HCT116 (cell line): ENCODE results near the gene G3BP1. TPM values are rescaled to one million over a fixed set of nuclear protein-coding genes. Genes with fewer than 3 reads are reported as not detected.

Experiments
- ATAC-seq: fragments of 200-7000 bp; cut with Tn5 transposase; 2 replicates; pipeline ENCODE4 v1.9.1; 2020; ENCODE audit warnings: mild to moderate bottlenecking, moderate library complexity
- BruUV-seq: library from RNA; stranded (reverse); fragments of 400-500 nt; replicated peaks from 2 replicates; lab custom pipeline; 2021; lab: Mats Ljungman, UMichigan
- CTCF ChIA-PET: fragments of 300-600 bp; sonication (Branson Sonifier 250); formaldehyde crosslinking; loops from one replicate; lab custom pipeline; 2021; ENCODE audit warnings: antibody characterized with exemption; lab: Charles Lee
- POLR2A ChIA-PET: fragments of 300-600, 350-600 bp; sonication (Branson Sonifier 250); formaldehyde crosslinking; loops from one replicate; lab custom pipeline; 2021; ENCODE audit warnings: antibody characterized with exemption; lab: Charles Lee
- RAD21 ChIA-PET, 2 experiments: fragments of 300-600 bp; sonication (Branson Sonifier 250); formaldehyde crosslinking; loops; one replicate each; lab custom pipeline; 2023; ENCODE audit warnings: low total read pairs in 2 of 2; ENCODE audit not compliant: uncharacterized antibody in 2 of 2, unreplicated experiment in 2 of 2, low non-redundant PET in 1 of 2; lab: Charles Lee
- DNase-seq: peaks from one replicate; pipeline ENCODE4 v3.0.0-alpha.2; 2010; ENCODE audit warnings: low read depth, low spot score
- H2AFZ ChIP-seq: fragments of 200-600 bp; shearing (Covaris generic), sonication (generic); 2 replicates; pipeline ENCODE4 v1.6.1; 2017; ENCODE audit warnings: low read depth, mixed run types, mixed read lengths, antibody characterized with exemption, low read length; ENCODE audit not compliant: poor library complexity, severe bottlenecking
- H3K27ac ChIP-seq: 2 replicates; pipeline ENCODE4 v1.5.1; 2012; ENCODE audit warnings: low read depth, low read length
- H3K27me3 ChIP-seq: fragments of 200-600 bp; sonication (generic); 2 replicates; pipeline ENCODE4 v1.6.1; 2016; ENCODE audit warnings: mixed run types, low read length, mixed read lengths; ENCODE audit not compliant: insufficient read depth
- H3K36me3 ChIP-seq, 2 experiments: fragments of 200-500 bp in 1 of 2; fragments of 200-600 bp in 1 of 2; sonication (Bioruptor generic) in 1 of 2; sonication (generic) in 1 of 2; 2 replicates each; pipeline versions ENCODE4 v1.5.1 to v1.6.1; 2014 to 2016; ENCODE audit warnings: low read length in 2 of 2, inconsistent platforms in 1 of 2, mixed read lengths in 1 of 2, mixed run types in 1 of 2; ENCODE audit not compliant: insufficient read depth in 2 of 2, control insufficient read depth in 1 of 2
- H3K4me1 ChIP-seq, 2 experiments: fragments of 200-600 bp in 1 of 2; sonication (generic) in 1 of 2; 2 replicates each; pipeline versions ENCODE4 v1.5.1 to v1.6.1; 2012 to 2017; ENCODE audit warnings: low read length in 2 of 2, inconsistent platforms in 1 of 2, mild to moderate bottlenecking in 1 of 2, mixed read lengths in 1 of 2, mixed run types in 1 of 2, moderate library complexity in 1 of 2; ENCODE audit not compliant: insufficient read depth in 2 of 2, control insufficient read depth in 1 of 2
- H3K4me2 ChIP-seq: fragments of 200-600 bp; sonication (generic); 2 replicates; pipeline ENCODE4 v1.6.1; 2017; ENCODE audit warnings: mixed run types, low read length, mixed read lengths
- H3K4me3 ChIP-seq, 2 experiments: fragments of 200-600 bp in 1 of 2; sonication (generic) in 1 of 2; replicated peaks in 1 of 2; 2 replicates each; pipeline ENCODE4 v1.5.1; 2011 to 2016; ENCODE audit warnings: low read length in 2 of 2, control low read depth in 1 of 2, low read depth in 1 of 2, mild to moderate bottlenecking in 1 of 2, mixed read lengths in 1 of 2, mixed run types in 1 of 2
- H3K79me2 ChIP-seq: fragments of 200-600 bp; sonication (generic); 2 replicates; pipeline ENCODE4 v1.6.1; 2017; ENCODE audit warnings: mild to moderate bottlenecking, mixed run types, low read length, moderate library complexity, mixed read lengths; ENCODE audit not compliant: insufficient read depth
- H3K9ac ChIP-seq: fragments of 200-600 bp; sonication (generic); 2 replicates; pipeline ENCODE4 v1.6.1; 2016; ENCODE audit warnings: low read length, mixed read lengths
- H3K9me2 ChIP-seq: fragments of 200-600 bp; sonication (generic), shearing (Covaris generic); 2 replicates; pipeline ENCODE4 v1.6.1; 2017; ENCODE audit warnings: mixed run types, mild to moderate bottlenecking, moderate library complexity; ENCODE audit not compliant: insufficient read depth
- H3K9me3 ChIP-seq, 2 experiments: fragments of 200-500 bp in 1 of 2; fragments of 200-600 bp in 1 of 2; sonication (Bioruptor generic) in 1 of 2; sonication (generic) in 1 of 2; 2 replicates each; pipeline ENCODE4 v1.6.1; 2014 to 2017; ENCODE audit warnings: low read length in 2 of 2, mixed read lengths in 2 of 2, inconsistent platforms in 1 of 2, low read depth in 1 of 2, mild to moderate bottlenecking in 1 of 2, mixed run types in 1 of 2, moderate library complexity in 1 of 2; ENCODE audit not compliant: control insufficient read depth in 1 of 2, insufficient read depth in 1 of 2
- H4K20me1 ChIP-seq: fragments of 200-600 bp; sonication (generic), shearing (Covaris generic); 2 replicates; pipeline ENCODE4 v1.6.1; 2017; ENCODE audit warnings: mixed run types, mild to moderate bottlenecking, moderate library complexity; ENCODE audit not compliant: insufficient read depth
- EZH2 ChIP-seq: fragments of 200-600 bp; sonication (generic); IDR thresholded peaks from 2 replicates; pipeline ENCODE4 v1.6.1; 2017; ENCODE audit warnings: antibody characterized with exemption, mixed run types
- POLR2A ChIP-seq: IDR thresholded peaks from 2 replicates; pipeline ENCODE4 v1.7.0; 2011; ENCODE audit warnings: borderline replicate concordance; ENCODE audit not compliant: insufficient read depth, insufficient read length; ENCODE audit errors: extremely low read depth
- RAD21 ChIP-seq: IDR thresholded peaks from 2 replicates; pipeline ENCODE4 v1.6.1; 2012; ENCODE audit warnings: low read depth, mild to moderate bottlenecking
- SIN3A ChIP-seq: IDR thresholded peaks from 2 replicates; pipeline ENCODE4 v1.6.1; 2012; ENCODE audit warnings: low read depth
- SRF ChIP-seq: IDR thresholded peaks from 2 replicates; pipeline ENCODE4 v1.6.1; 2012; ENCODE audit warnings: low read depth
- TCF7L2 ChIP-seq: IDR thresholded peaks from 2 replicates; pipeline ENCODE4 v1.7.0; 2011; ENCODE audit warnings: borderline replicate concordance, inconsistent platforms; ENCODE audit not compliant: insufficient read depth, insufficient read length; ENCODE audit errors: extremely low read depth
- intact Hi-C: fragments of 100-400 bp; cut with micrococcal nuclease; formaldehyde crosslinking; loops from 2 replicates; pipeline ENCODE4 v1.10.0; 2022
- total RNA-seq: library from RNA; stranded (reverse); gene quantifications from one replicate; pipeline ENCODE4 v1.2.1, GENCODE V29; 2021; ENCODE audit not compliant: unreplicated experiment
- TF ChIP-seq, protein P1 (sequence below), 3 experiments: fragments of 200-600 bp in 1 of 3; sonication (generic) in 1 of 3; IDR thresholded peaks in 2 of 3; conservative IDR thresholded peaks in 1 of 3; 2 replicates each; pipeline ENCODE4 v1.5.1; 2012 to 2017; ENCODE audit warnings: low read depth in 2 of 3, low read length in 2 of 3, antibody characterized with exemption in 1 of 3, borderline replicate concordance in 1 of 3, control low read depth in 1 of 3, mild to moderate bottlenecking in 1 of 3, mixed read lengths in 1 of 3, mixed run types in 1 of 3, moderate library complexity in 1 of 3; ENCODE audit not compliant: insufficient read depth in 1 of 3

Gene G3BP1
- total RNA-seq, 1 experiment from 2014 or later: 296 TPM

DNA sequence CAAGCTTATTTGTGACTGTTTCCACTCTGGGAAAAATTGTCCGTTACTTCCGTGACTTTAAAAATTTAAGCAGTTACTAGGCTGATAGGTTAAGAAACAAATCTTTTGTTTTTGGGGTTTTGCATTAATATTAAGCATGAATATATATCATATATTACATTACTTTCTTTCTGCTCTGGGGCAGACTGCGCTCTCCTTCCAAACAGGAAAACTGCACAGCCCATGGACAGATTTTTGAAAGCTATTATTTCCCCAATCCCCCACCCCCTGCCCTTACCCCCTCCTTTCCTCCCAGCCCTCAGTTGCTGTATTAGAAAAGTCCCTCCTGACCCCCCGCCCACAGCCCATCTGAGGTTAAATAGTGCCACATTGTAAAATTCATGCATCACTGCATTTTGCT lies 50.4 kb downstream of the G3BP1 start:
- TF ChIP-seq SRF (no peak), POLR2A (no peak), SIN3A (no peak), TCF7L2 (no peak)
- POLR2A ChIA-PET: no interaction called here
- intact Hi-C loops: no loop called here
- no peak for ATAC-seq
- H3K36me3 ChIP-seq: no peaks in the 10 kb centered on the region
- RAD21 ChIA-PET: no interaction called here
- no peaks in the 10 kb centered on the region for H4K20me1 ChIP-seq
- H3K4me1 ChIP-seq: no peaks in the 10 kb centered on the region
- no peaks in the 10 kb centered on the region for H3K79me2 ChIP-seq
- H3K9me3 ChIP-seq: no peaks in the 10 kb centered on the region
- H3K4me3 ChIP-seq: no peak overlapping the region
- no peak for DNase-seq
- no peaks in the 10 kb centered on the region for H3K9me2 ChIP-seq
- CTCF ChIA-PET: no interaction called here
- no peak overlapping the region for H3K4me2 ChIP-seq
- no peak overlapping the region for H3K27ac ChIP-seq
- no peaks in the 10 kb centered on the region for H3K27me3 ChIP-seq
- no peak overlapping the region for H3K9ac ChIP-seq
- no TSS peak for BruUV-seq
- no peak overlapping the region for H2AFZ ChIP-seq

- intact Hi-C loops: loop anchor here (1.0 to 2.0 kb wide), 4 partner anchors 318 to 680 kb away; no protein-coding TSS in a partner anchor
- Histone ChIP-seq H3K9me2 (no peaks in the 10 kb centered on the region), H3K27me3 (no peaks in the 10 kb centered on the region), H3K4me2 (no peak overlapping the region), H4K20me1 (no peaks in the 10 kb centered on the region), H3K9ac (no peak overlapping the region), H3K27ac (no peak overlapping the region), H2AFZ (no peak overlapping the region), H3K9me3 (no peaks in the 10 kb centered on the region), H3K4me3 (no peak overlapping the region), H3K79me2 (no peaks in the 10 kb centered on the region), H3K4me1 (no peaks in the 10 kb centered on the region), H3K36me3 (no peaks in the 10 kb centered on the region)
- RAD21 ChIA-PET: interaction anchor here (1.3 kb wide), 2 partner anchors 317 to 318 kb away, joined by 5 read pairs; no protein-coding TSS in a partner anchor
- CTCF ChIA-PET: interaction anchor here (0.7 to 2.2 kb wide), 12 partner anchors 9 to 689 kb away, joined by 3 to 70 read pairs (median 7); no protein-coding TSS in a partner anchor
- POLR2A ChIA-PET: no interaction called here
- TF ChIP-seq SRF (no peak), EZH2 (no peak), RAD21 (peak; percentile 89)
- TF ChIP-seq, protein P1, sequence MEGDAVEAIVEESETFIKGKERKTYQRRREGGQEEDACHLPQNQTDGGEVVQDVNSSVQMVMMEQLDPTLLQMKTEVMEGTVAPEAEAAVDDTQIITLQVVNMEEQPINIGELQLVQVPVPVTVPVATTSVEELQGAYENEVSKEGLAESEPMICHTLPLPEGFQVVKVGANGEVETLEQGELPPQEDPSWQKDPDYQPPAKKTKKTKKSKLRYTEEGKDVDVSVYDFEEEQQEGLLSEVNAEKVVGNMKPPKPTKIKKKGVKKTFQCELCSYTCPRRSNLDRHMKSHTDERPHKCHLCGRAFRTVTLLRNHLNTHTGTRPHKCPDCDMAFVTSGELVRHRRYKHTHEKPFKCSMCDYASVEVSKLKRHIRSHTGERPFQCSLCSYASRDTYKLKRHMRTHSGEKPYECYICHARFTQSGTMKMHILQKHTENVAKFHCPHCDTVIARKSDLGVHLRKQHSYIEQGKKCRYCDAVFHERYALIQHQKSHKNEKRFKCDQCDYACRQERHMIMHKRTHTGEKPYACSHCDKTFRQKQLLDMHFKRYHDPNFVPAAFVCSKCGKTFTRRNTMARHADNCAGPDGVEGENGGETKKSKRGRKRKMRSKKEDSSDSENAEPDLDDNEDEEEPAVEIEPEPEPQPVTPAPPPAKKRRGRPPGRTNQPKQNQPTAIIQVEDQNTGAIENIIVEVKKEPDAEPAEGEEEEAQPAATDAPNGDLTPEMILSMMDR (IDR thresholded peaks at IDR 0.05 in 2 of 3, conservative IDR thresholded peaks at IDR 0.05 in 1 of 3; ENCODE audit: borderline replicate concordance in 1 of 3, insufficient read depth in 1 of 3, low read depth in 2 of 3, low read length in 2 of 3): peak; percentile 71 to 89 (median 84); a peak in 5 of 6 replicates
- no TSS peak for BruUV-seq
- peak; percentile 36 for DNase-seq
- ATAC-seq: peak; percentile 83
Measured at GRCh38 chr5:151825445-151825844, 53.7 kb downstream of the G3BP1 start.
